Liver (tissue), 3 donors: ENCODE data around the gene NUAK1.

ENCODE experiments used
- ATF3 ChIP-seq: IDR thresholded peaks from 2 replicates; pipeline ENCODE4 v1.6.1; 2016; ENCODE audit warnings: antibody characterized with exemption
- CTCF ChIP-seq: fragments of 150-350 bp; IDR thresholded peaks from 2 replicates; pipeline ENCODE4 v1.5.1; 2017; ENCODE audit warnings: improper control_type of control experiment, low read depth, low read length; ENCODE audit not compliant: missing input control
- GABPA ChIP-seq, 2 donors: IDR thresholded peaks in 1 of 2; conservative IDR thresholded peaks in 1 of 2; 2 replicates each; pipeline ENCODE4 v1.6.1; 2016; ENCODE audit warnings: antibody characterized with exemption in 2 of 2, mild to moderate bottlenecking in 1 of 2, moderate library complexity in 1 of 2
- NR2F2 ChIP-seq: IDR thresholded peaks from 2 replicates; pipeline ENCODE4 v1.6.1; 2016; ENCODE audit warnings: antibody characterized with exemption
- TF ChIP-seq, protein P1 (sequence below): IDR thresholded peaks from 2 replicates; pipeline ENCODE4 v1.6.1; 2016; ENCODE audit warnings: antibody characterized with exemption, mild to moderate bottlenecking
- donor health status: healthy.
- donor health status: healthy.

- no peak for TF ChIP-seq CTCF
- no peak for TF ChIP-seq ATF3
- TF ChIP-seq, protein P1, sequence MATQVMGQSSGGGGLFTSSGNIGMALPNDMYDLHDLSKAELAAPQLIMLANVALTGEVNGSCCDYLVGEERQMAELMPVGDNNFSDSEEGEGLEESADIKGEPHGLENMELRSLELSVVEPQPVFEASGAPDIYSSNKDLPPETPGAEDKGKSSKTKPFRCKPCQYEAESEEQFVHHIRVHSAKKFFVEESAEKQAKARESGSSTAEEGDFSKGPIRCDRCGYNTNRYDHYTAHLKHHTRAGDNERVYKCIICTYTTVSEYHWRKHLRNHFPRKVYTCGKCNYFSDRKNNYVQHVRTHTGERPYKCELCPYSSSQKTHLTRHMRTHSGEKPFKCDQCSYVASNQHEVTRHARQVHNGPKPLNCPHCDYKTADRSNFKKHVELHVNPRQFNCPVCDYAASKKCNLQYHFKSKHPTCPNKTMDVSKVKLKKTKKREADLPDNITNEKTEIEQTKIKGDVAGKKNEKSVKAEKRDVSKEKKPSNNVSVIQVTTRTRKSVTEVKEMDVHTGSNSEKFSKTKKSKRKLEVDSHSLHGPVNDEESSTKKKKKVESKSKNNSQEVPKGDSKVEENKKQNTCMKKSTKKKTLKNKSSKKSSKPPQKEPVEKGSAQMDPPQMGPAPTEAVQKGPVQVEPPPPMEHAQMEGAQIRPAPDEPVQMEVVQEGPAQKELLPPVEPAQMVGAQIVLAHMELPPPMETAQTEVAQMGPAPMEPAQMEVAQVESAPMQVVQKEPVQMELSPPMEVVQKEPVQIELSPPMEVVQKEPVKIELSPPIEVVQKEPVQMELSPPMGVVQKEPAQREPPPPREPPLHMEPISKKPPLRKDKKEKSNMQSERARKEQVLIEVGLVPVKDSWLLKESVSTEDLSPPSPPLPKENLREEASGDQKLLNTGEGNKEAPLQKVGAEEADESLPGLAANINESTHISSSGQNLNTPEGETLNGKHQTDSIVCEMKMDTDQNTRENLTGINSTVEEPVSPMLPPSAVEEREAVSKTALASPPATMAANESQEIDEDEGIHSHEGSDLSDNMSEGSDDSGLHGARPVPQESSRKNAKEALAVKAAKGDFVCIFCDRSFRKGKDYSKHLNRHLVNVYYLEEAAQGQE, result no peak
- TF ChIP-seq GABPA (IDR thresholded peaks at IDR 0.05 in 1 of 2, conservative IDR thresholded peaks at IDR 0.05 in 1 of 2), result no peak
- no peak for TF ChIP-seq NR2F2
Measured at GRCh38 chr12:106137530-106138356, 1.0 kb downstream of the NUAK1 start.
